Activated CD4-positive, alpha-beta T cell treated with anti-CD3 and anti-CD28 coated beads, Interleukin-2, amount 50 U/mL, for 16 hours (primary cell): ENCODE results near the gene CATSPERB.
"Not testable (repeated sequence)": the region's sequence is repeated elsewhere in the genome, so short reads cannot be mapped to it uniquely, and the experiment has no call there.

Experiments
- DNase-seq: peaks from one replicate; pipeline ENCODE4 v3.0.0-alpha.2; 2020

The CATSPERB gene

GRCh38 chr14:91732859-91733477, 1.1 kb upstream of the CATSPERB start:
- no peak for DNase-seq

- no peak for DNase-seq
Observed at GRCh38 chr14:91732439-91732838, 553 bp upstream of the CATSPERB start.

- no peak for DNase-seq
Observed at GRCh38 chr14:91731018-91731417, 868 bp downstream of the CATSPERB start.

GRCh38 chr14:91729756-91730155, 2.1 kb downstream of the CATSPERB start:
- DNase-seq: no peak

GRCh38 chr14:91728616-91729183, 3.2 kb downstream of the CATSPERB start:
- no peak for DNase-seq

GRCh38 chr14:91727121-91727520, 4.8 kb downstream of the CATSPERB start:
- DNase-seq: no peak

GRCh38 chr14:91723501-91723900, 8.4 kb downstream of the CATSPERB start:
- DNase-seq: no peak

- no peak for DNase-seq
Observed at GRCh38 chr14:91722386-91722785, 9.5 kb downstream of the CATSPERB start.

GRCh38 chr14:91719839-91720238, 12.0 kb downstream of the CATSPERB start:
- no peak for DNase-seq

- DNase-seq: no peak
Observed at GRCh38 chr14:91716999-91717398, 14.9 kb downstream of the CATSPERB start.

- DNase-seq: peak; percentile 57
Observed at GRCh38 chr14:91714805-91715204, 17.1 kb downstream of the CATSPERB start.

- no peak for DNase-seq
Observed at GRCh38 chr14:91708795-91709194, 23.1 kb downstream of the CATSPERB start.

- no peak for DNase-seq
Observed at GRCh38 chr14:91706996-91707395, 24.9 kb downstream of the CATSPERB start.

GRCh38 chr14:91694643-91695042, 37.2 kb downstream of the CATSPERB start:
- DNase-seq: no peak

- no peak for DNase-seq
Observed at GRCh38 chr14:91693346-91693745, 38.5 kb downstream of the CATSPERB start.

GRCh38 chr14:91692075-91692474, 39.8 kb downstream of the CATSPERB start:
- no peak for DNase-seq

- DNase-seq: no peak
Observed at GRCh38 chr14:91689608-91690007, 42.3 kb downstream of the CATSPERB start.

- not testable (repeated sequence) for DNase-seq
Observed at GRCh38 chr14:91687436-91687835, 44.5 kb downstream of the CATSPERB start.

- no peak for DNase-seq
Observed at GRCh38 chr14:91685600-91685999, 46.3 kb downstream of the CATSPERB start.

- DNase-seq: peak; percentile 53
Observed at GRCh38 chr14:91681893-91682563, 49.9 kb downstream of the CATSPERB start.

GRCh38 chr14:91681118-91681517, 50.8 kb downstream of the CATSPERB start:
- peak; percentile 23 for DNase-seq

- DNase-seq: no peak
Observed at GRCh38 chr14:91679273-91679672, 52.6 kb downstream of the CATSPERB start.

GRCh38 chr14:91677687-91678086, 54.2 kb downstream of the CATSPERB start:
- not testable (repeated sequence) for DNase-seq

- no peak for DNase-seq
Observed at GRCh38 chr14:91674911-91675310, 57.0 kb downstream of the CATSPERB start.
